ENCODE measurements around the gene NUDT16. TPM values are rescaled to one million over a fixed set of nuclear protein-coding genes. Genes with fewer than 3 reads are reported as not detected.

Gene NUDT16
- total and polyA plus RNA-seq, 2 experiments from 2014 or later = 12.9 to 27.8 TPM

DNA sequence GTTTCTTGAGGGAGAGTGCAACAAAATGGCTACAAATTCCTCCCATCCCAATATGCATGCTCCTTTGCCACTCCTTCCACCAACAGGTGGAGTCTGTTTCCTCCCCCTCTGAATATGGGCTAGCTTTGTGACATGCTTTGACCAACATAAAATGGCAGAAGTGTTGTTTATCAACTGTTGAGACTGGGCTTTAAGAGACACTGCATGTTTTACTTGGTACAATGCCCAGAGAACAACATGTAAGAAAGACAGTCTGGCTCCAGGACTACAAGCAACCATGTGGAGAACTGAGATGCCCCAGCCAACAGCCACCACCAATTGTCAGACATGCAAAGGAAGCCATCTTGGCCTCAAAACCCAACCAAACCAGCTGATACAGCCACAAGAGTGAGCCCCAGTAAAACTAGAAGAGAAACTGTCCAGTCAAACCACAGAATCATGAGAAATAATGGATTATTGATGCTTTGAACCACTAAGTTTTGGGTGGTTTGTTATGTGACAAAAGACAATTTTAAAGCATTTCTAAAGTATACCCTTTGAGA is 40.5 kb downstream of the NUDT16 start:
- H3K4me1 ChIP-seq (ENCODE audit: low read depth) = no peaks in the 10 kb centered on the region
- no peaks in the 10 kb centered on the region for H3K36me3 ChIP-seq
- H3K27me3 ChIP-seq = no peaks in the 10 kb centered on the region
- TF ChIP-seq, protein P1, sequence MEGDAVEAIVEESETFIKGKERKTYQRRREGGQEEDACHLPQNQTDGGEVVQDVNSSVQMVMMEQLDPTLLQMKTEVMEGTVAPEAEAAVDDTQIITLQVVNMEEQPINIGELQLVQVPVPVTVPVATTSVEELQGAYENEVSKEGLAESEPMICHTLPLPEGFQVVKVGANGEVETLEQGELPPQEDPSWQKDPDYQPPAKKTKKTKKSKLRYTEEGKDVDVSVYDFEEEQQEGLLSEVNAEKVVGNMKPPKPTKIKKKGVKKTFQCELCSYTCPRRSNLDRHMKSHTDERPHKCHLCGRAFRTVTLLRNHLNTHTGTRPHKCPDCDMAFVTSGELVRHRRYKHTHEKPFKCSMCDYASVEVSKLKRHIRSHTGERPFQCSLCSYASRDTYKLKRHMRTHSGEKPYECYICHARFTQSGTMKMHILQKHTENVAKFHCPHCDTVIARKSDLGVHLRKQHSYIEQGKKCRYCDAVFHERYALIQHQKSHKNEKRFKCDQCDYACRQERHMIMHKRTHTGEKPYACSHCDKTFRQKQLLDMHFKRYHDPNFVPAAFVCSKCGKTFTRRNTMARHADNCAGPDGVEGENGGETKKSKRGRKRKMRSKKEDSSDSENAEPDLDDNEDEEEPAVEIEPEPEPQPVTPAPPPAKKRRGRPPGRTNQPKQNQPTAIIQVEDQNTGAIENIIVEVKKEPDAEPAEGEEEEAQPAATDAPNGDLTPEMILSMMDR (IDR thresholded peaks at IDR 0.05; ENCODE audit: low read depth, low read length) = no peak
- no peak overlapping the region for H3K4me3 ChIP-seq
- peak in 1 of 2 donors; percentile 14 for DNase-seq (ENCODE audit: low read depth in 1 of 2, low spot score in 1 of 2)
- no peaks in the 10 kb centered on the region for H3K9me3 ChIP-seq (ENCODE audit: low read depth)
- no peak overlapping the region for H3K27ac ChIP-seq

DNA sequence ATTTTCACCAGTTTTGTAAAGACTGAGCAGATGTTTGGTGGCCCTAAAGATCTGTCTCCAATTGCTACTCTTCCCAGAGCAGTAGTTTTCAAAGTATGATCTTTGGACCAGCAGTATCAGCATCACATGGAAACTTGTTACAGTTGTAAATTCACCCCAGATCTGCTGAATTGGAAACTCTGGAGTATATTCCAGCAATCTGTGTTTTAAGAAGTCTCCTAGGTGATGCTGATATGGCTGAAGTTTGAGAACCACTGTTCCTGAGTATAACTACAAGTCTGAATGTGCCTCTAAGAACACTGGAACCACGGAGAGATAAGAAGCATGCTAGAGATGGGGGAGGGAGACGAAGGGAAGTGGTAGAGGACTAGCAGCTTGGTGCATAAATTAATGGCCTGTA is 45.7 kb downstream of the NUDT16 start:
- TF ChIP-seq, protein P1 (IDR thresholded peaks at IDR 0.05; ENCODE audit: low read depth, low read length) = no peak
- peak in 1 of 2 donors; percentile 12 for DNase-seq (ENCODE audit: low read depth in 1 of 2, low spot score in 1 of 2)
- H3K9me3 ChIP-seq (ENCODE audit: low read depth) = no peaks in the 10 kb centered on the region
- H3K4me1 ChIP-seq (ENCODE audit: low read depth) = no peaks in the 10 kb centered on the region
- H3K27ac ChIP-seq = no peak overlapping the region
- H3K27me3 ChIP-seq = no peaks in the 10 kb centered on the region
- no peak overlapping the region for H3K4me3 ChIP-seq
- no peaks in the 10 kb centered on the region for H3K36me3 ChIP-seq

DNA sequence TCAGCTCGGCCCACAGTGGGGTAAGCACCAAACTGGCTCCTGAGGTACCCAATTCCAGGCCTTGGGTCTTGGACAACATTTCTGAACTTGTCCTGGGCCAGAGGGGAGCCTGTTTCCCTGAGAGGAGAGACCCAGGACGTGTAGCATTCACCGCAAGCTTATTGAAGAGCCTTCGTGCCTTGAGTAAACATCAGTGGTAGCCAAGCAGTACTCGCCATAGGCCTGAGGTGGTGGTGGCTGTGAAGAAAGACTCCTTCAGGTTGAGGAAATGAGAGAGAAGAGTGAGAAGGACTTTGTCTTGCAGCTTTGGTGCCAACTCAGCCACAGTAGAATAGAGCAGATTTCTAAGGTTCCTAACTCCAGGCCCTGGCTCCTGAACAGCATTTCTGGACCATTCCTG is 50.2 kb downstream of the NUDT16 start:
- DNase-seq (ENCODE audit: low read depth in 1 of 2, low spot score in 1 of 2) = no peak
- no peaks in the 10 kb centered on the region for H3K4me1 ChIP-seq (ENCODE audit: low read depth)
- no peak overlapping the region for H3K27ac ChIP-seq
- TF ChIP-seq, protein P1 (IDR thresholded peaks at IDR 0.05; ENCODE audit: low read depth, low read length) = no peak
- no peak overlapping the region for H3K4me3 ChIP-seq
- H3K27me3 ChIP-seq = no peaks in the 10 kb centered on the region
- no peaks in the 10 kb centered on the region for H3K36me3 ChIP-seq
- no peaks in the 10 kb centered on the region for H3K9me3 ChIP-seq (ENCODE audit: low read depth)

DNA sequence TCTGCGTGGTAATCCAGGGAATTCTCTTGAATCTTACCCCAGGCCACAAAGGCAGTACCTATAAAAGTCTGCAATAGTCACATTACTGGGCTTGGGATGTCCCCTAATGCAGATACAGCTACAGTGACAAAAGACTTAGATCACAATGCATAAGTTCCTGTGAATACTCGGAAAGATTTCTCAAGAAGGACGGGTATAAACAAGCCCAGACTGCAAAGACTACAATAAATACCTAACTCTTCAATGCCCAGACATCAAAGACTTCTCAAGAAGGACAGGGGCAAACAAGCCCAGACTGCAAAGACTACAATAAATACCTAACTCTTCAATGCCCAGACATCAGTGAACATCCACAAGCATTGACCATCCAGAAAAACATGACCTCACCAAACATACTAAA is 50.9 kb downstream of the NUDT16 start:
- Histone ChIP-seq H3K9me3 (ENCODE audit: low read depth) (no peaks in the 10 kb centered on the region), H3K27me3 (no peaks in the 10 kb centered on the region), H3K4me1 (ENCODE audit: low read depth) (no peaks in the 10 kb centered on the region), H3K36me3 (no peaks in the 10 kb centered on the region), H3K4me3 (no peak overlapping the region), H3K27ac (no peak overlapping the region)
- TF ChIP-seq, protein P1 (IDR thresholded peaks at IDR 0.05; ENCODE audit: low read depth, low read length) = no peak
- no peak for DNase-seq (ENCODE audit: low read depth in 1 of 2, low spot score in 1 of 2)

DNA sequence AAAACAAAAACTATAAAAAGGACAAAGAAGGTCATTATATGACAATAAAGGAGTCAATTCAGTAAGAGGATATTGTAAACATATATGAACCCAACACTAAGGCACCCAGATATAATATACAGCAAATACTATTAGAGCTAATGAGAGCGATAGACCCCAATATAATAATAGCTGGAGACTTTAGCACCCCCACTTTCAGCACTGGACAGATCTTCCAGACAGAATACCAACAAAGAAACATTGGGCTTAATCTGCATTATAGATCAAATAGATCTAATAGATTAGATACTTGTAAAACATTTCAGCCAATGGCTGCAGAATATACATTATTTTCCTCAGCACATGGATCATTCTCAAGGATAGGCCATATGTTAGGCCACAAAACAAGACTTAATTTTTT is 53.4 kb downstream of the NUDT16 start:
- no peaks in the 10 kb centered on the region for H3K9me3 ChIP-seq (ENCODE audit: low read depth)
- H3K4me1 ChIP-seq (ENCODE audit: low read depth) = no peaks in the 10 kb centered on the region
- DNase-seq (ENCODE audit: low read depth in 1 of 2, low spot score in 1 of 2) = no peak
- no peaks in the 10 kb centered on the region for H3K27me3 ChIP-seq
- H3K27ac ChIP-seq = no peak overlapping the region
- H3K4me3 ChIP-seq = no peak overlapping the region
- TF ChIP-seq, protein P1 (IDR thresholded peaks at IDR 0.05; ENCODE audit: low read depth, low read length) = no peak
- no peaks in the 10 kb centered on the region for H3K36me3 ChIP-seq

Other genes with a start within 250 kb of the NUDT16 start
- 74.2 and 74.4 TPM in 2 replicates for gene MRPL3, start 121.2 kb downstream of the NUDT16 start, total RNA-seq
- 92.8 and 97.1 TPM in 2 replicates for gene MRPL3, start 121.2 kb downstream of the NUDT16 start, polyA plus RNA-seq

Data from cardiac muscle cell (in vitro differentiated cells and primary cell).